NCI-H82 treated with DMSO at 0.1 percent for 48 hours (cell line): ENCODE data around the gene REV1.
"Not testable (repeated sequence)": the region's sequence is repeated elsewhere in the genome, so short reads cannot be mapped to it uniquely, and the experiment has no call there.

ENCODE experiments used
- DNase-seq: peaks from one replicate; lab custom pipeline; 2025; ENCODE audit not compliant: unreplicated experiment; lab: John Stamatoyannopoulos, UW

REV1 gene

GRCh38 chr2:99489761-99490622 is at the start of gene REV1:
REV1 (minus strand) TSS chr2:99490017; CDS start chr2:99464975, 25,042 bp downstream.
- peak; percentile 89 for DNase-seq

GRCh38 chr2:99537910-99538485 is 48.2 kb upstream of the REV1 start:
- DNase-seq, result no peak

GRCh38 chr2:99524056-99524455 is 34.2 kb upstream of the REV1 start:
- peak; percentile 98 for DNase-seq

- no peak for DNase-seq
Measured at GRCh38 chr2:99522157-99522556, 32.3 kb upstream of the REV1 start.

- no peak for DNase-seq
Measured at GRCh38 chr2:99520813-99521212, 31.0 kb upstream of the REV1 start.

- DNase-seq, result no peak
Measured at GRCh38 chr2:99520195-99520594, 30.4 kb upstream of the REV1 start.

- no peak for DNase-seq
Measured at GRCh38 chr2:99514357-99514756, 24.5 kb upstream of the REV1 start.

- DNase-seq, result no peak
Measured at GRCh38 chr2:99512181-99512591, 22.4 kb upstream of the REV1 start.

- DNase-seq, result no peak
Measured at GRCh38 chr2:99509387-99509786, 19.6 kb upstream of the REV1 start.

GRCh38 chr2:99507937-99508818 is 18.4 kb upstream of the REV1 start:
- DNase-seq, result no peak

GRCh38 chr2:99504844-99505584 is 15.2 kb upstream of the REV1 start:
- DNase-seq, result no peak

- not testable (repeated sequence) for DNase-seq
Measured at GRCh38 chr2:99503662-99504416, 14.0 kb upstream of the REV1 start.

- DNase-seq, result no peak
Measured at GRCh38 chr2:99496021-99496420, 6.2 kb upstream of the REV1 start.

GRCh38 chr2:99495115-99495860 is 5.5 kb upstream of the REV1 start:
- no peak for DNase-seq

- DNase-seq, result no peak
Measured at GRCh38 chr2:99492721-99493120, 2.9 kb upstream of the REV1 start.

GRCh38 chr2:99490623-99491461 is 1.0 kb upstream of the REV1 start:
- DNase-seq, result no peak

GRCh38 chr2:99489063-99489760 is 605 bp downstream of the REV1 start:
- no peak for DNase-seq

- DNase-seq, result no peak
Measured at GRCh38 chr2:99488539-99489062, 1.2 kb downstream of the REV1 start.
